GM18873 (cell line): ENCODE results near the gene SLC40A1.

Experiments
- ATAC-seq: cut with Tn5 transposase; IDR thresholded peaks from one replicate; pipeline ENCODE4 v1.9.1; 2021; ENCODE audit warnings: mild to moderate bottlenecking, moderate library complexity, moderate number of reproducible peaks; ENCODE audit not compliant: unreplicated experiment, low FRiP score

The SLC40A1 gene

GRCh38 chr2:189542145-189542882 is 38.3 kb downstream of the SLC40A1 start:
- no peak for ATAC-seq

GRCh38 chr2:189541591-189541990 is 39.0 kb downstream of the SLC40A1 start:
- ATAC-seq: no peak

- ATAC-seq: no peak
Observed at GRCh38 chr2:189540551-189540950, 40.0 kb downstream of the SLC40A1 start.

- no peak for ATAC-seq
Observed at GRCh38 chr2:189538402-189538801, 42.2 kb downstream of the SLC40A1 start.

- no peak for ATAC-seq
Observed at GRCh38 chr2:189536830-189537229, 43.8 kb downstream of the SLC40A1 start.

- no peak for ATAC-seq
Observed at GRCh38 chr2:189534854-189535832, 45.4 kb downstream of the SLC40A1 start.

- ATAC-seq: no peak
Observed at GRCh38 chr2:189533288-189534035, 47.1 kb downstream of the SLC40A1 start.

GRCh38 chr2:189530965-189531637 is 49.5 kb downstream of the SLC40A1 start:
- ATAC-seq: no peak

GRCh38 chr2:189528617-189529016 is 52.0 kb downstream of the SLC40A1 start:
- ATAC-seq: no peak

GRCh38 chr2:189527812-189528592 is 52.6 kb downstream of the SLC40A1 start:
- no peak for ATAC-seq

GRCh38 chr2:189527041-189527750 is 53.4 kb downstream of the SLC40A1 start:
- ATAC-seq: no peak

GRCh38 chr2:189526241-189526640 is 54.3 kb downstream of the SLC40A1 start:
- ATAC-seq: no peak

- ATAC-seq: no peak
Observed at GRCh38 chr2:189524746-189525145, 55.8 kb downstream of the SLC40A1 start.

GRCh38 chr2:189522435-189523151 is 58.0 kb downstream of the SLC40A1 start:
- no peak for ATAC-seq

GRCh38 chr2:189521699-189522434 is 58.7 kb downstream of the SLC40A1 start:
- no peak for ATAC-seq

GRCh38 chr2:189519631-189520387 is 60.8 kb downstream of the SLC40A1 start:
- ATAC-seq: no peak
